Measurements from ENCODE around the gene NOM1.

GRCh38 chr7:157004521-157005455 is 55.3 kb downstream of the NOM1 start:
- TF ChIP-seq CTCF (IDR thresholded peaks at IDR 0.05; ENCODE audit: poor library complexity) (no peak), EZH2 (IDR thresholded peaks at IDR 0.05; ENCODE audit: borderline replicate concordance) (peak; percentile 87), EZH2phosphoT487 (IDR thresholded peaks at IDR 0.05; ENCODE audit: low read depth, severe bottlenecking, unreplicated experiment) (peak; percentile 91)

All from hepatocyte (in vitro differentiated cells).